ENCODE measurements around the gene TOGARAM2. TPM values are rescaled to one million over a fixed set of nuclear protein-coding genes. Genes with fewer than 3 reads are reported as not detected.

The TOGARAM2 gene
- total RNA-seq, 2 donors from 2014 or later, result 0.86 to 4.2 TPM

DNA sequence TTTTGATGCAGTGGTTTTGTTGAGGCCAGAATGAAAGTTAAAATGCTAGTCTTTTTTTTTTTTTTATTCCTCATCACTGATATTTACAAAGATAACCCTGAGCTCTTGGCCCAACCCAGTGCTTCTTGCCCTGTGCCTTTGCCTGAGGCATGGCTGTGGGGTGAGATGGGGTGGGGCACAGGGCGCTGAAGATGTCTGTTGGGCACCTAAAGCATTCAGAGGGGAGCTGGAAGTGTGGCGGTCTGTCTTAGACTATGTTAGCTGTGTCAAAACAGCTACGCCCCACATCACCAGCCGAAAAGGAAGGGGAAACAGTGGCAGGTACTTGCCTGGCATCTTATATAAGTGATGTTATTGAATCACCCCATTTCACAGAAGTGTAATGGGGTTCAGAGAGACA is 20.7 kb downstream of the TOGARAM2 start:
- Histone ChIP-seq H3K36me3 (ENCODE audit: control insufficient read depth, insufficient read depth, low read length) (no peaks in the 10 kb centered on the region), H3K4me3 (ENCODE audit: low read length) (no peak overlapping the region), H3K27ac (ENCODE audit: low read depth, low read length) (no peak overlapping the region), H3K27me3 (ENCODE audit: control insufficient read depth, insufficient read depth, low read length, poor library complexity, severe bottlenecking) (no peaks in the 10 kb centered on the region), H3K9me3 (ENCODE audit: control insufficient read depth, low read length) (no peaks in the 10 kb centered on the region), H3K9ac (ENCODE audit: extremely low read depth, low read length, poor library complexity, severe bottlenecking) (no peak overlapping the region), H3K4me1 (ENCODE audit: control insufficient read depth, insufficient read depth, low read length) (no peaks in the 10 kb centered on the region)
- 97 to 100% methylated on average over 2 to 4 of the region's 4 CpGs for WGBS, 2 experiments (ENCODE audit: insufficient coverage in 1 of 2, insufficient read length in 1 of 2)
- TF ChIP-seq, protein P1, sequence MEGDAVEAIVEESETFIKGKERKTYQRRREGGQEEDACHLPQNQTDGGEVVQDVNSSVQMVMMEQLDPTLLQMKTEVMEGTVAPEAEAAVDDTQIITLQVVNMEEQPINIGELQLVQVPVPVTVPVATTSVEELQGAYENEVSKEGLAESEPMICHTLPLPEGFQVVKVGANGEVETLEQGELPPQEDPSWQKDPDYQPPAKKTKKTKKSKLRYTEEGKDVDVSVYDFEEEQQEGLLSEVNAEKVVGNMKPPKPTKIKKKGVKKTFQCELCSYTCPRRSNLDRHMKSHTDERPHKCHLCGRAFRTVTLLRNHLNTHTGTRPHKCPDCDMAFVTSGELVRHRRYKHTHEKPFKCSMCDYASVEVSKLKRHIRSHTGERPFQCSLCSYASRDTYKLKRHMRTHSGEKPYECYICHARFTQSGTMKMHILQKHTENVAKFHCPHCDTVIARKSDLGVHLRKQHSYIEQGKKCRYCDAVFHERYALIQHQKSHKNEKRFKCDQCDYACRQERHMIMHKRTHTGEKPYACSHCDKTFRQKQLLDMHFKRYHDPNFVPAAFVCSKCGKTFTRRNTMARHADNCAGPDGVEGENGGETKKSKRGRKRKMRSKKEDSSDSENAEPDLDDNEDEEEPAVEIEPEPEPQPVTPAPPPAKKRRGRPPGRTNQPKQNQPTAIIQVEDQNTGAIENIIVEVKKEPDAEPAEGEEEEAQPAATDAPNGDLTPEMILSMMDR (conservative IDR thresholded peaks at IDR 0.05), result no peak
- H3K27ac Mint-ChIP-seq, result no peak overlapping the region
- no peaks in the 10 kb centered on the region for H3K36me3 Mint-ChIP-seq (ENCODE audit: low read depth)
- H3K27me3 Mint-ChIP-seq (ENCODE audit: insufficient read depth), result no peaks in the 10 kb centered on the region
- peaks cover 22% of the 10 kb centered on the region for H3K4me1 Mint-ChIP-seq
- H3K9me3 Mint-ChIP-seq, result no peaks in the 10 kb centered on the region
- no peak overlapping the region for H3K4me3 Mint-ChIP-seq
- no peak for DNase-seq

DNA sequence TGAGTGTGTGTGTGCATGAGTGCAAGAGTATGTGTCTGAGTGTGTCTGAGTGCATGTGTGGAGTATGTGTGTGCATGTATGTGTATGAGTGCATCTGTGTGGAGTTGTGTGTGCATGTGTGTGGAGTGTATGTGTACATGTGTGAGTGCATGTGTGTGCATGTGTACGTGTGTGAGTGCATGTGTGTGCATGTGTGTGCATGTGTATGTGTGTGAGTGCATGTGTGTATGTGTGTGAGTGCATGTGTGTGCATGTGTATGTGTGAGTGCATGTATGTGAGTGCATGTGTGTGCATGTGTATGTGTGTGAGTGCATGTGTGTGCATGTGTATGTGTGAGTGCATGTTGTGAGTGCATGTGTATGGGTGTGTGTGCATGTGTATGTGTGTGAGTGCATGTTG is 23.7 kb downstream of the TOGARAM2 start:
- no peak for DNase-seq
- Histone ChIP-seq H3K36me3 (ENCODE audit: control insufficient read depth, insufficient read depth, low read length) (no peaks in the 10 kb centered on the region), H3K27ac (ENCODE audit: low read depth, low read length) (no peak overlapping the region), H3K4me3 (ENCODE audit: low read length) (no peak overlapping the region), H3K9ac (ENCODE audit: extremely low read depth, low read length, poor library complexity, severe bottlenecking) (no peak overlapping the region), H3K4me1 (ENCODE audit: control insufficient read depth, insufficient read depth, low read length) (no peaks in the 10 kb centered on the region), H3K9me3 (ENCODE audit: control insufficient read depth, low read length) (no peaks in the 10 kb centered on the region), H3K27me3 (ENCODE audit: control insufficient read depth, insufficient read depth, low read length, poor library complexity, severe bottlenecking) (no peaks in the 10 kb centered on the region)
- Mint-ChIP-seq H3K4me1 (peaks cover 4% of the 10 kb centered on the region), H3K4me3 (no peak overlapping the region), H3K27ac (no peak overlapping the region), H3K27me3 (ENCODE audit: insufficient read depth) (no peaks in the 10 kb centered on the region), H3K9me3 (no peaks in the 10 kb centered on the region), H3K36me3 (ENCODE audit: low read depth) (no peaks in the 10 kb centered on the region)
- WGBS, 2 experiments (ENCODE audit: insufficient coverage in 1 of 2, insufficient read length in 1 of 2), result 40 to 67% methylated on average over 1 of the region's 1 CpG
- TF ChIP-seq, protein P1 (conservative IDR thresholded peaks at IDR 0.05), result no peak

DNA sequence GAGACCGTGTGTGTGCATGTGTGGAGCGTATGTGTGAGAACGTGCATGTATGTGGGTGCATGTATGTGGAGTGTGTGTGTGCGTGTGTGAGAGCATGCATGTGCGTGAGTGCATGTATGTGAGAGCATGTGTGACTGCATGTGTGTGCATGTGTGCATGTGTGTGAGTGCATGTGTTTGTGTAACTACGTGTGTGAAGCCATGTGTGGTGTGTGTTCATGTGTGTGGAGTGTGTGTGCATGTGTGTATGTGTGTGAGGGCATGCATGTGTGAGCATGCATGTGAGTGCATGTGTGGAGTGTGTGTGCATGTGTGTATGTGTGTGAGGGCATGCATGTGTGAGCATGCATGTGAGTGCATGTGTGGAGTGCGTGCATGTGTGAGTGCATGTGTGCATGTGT is 24.2 kb downstream of the TOGARAM2 start:
- no peaks in the 10 kb centered on the region for H3K9me3 Mint-ChIP-seq
- WGBS, 2 experiments (ENCODE audit: insufficient coverage in 1 of 2, insufficient read length in 1 of 2), result 82 to 88% methylated on average over 3 to 7 of the region's 7 CpGs
- TF ChIP-seq, protein P1 (conservative IDR thresholded peaks at IDR 0.05), result no peak

More for the DNA sequence above, 24.2 kb downstream of the TOGARAM2 start:
- H3K27me3 Mint-ChIP-seq (ENCODE audit: insufficient read depth), result no peaks in the 10 kb centered on the region
- Histone ChIP-seq H3K27me3 (ENCODE audit: control insufficient read depth, insufficient read depth, low read length, poor library complexity, severe bottlenecking) (no peaks in the 10 kb centered on the region), H3K27ac (ENCODE audit: low read depth, low read length) (no peak overlapping the region), H3K9ac (ENCODE audit: extremely low read depth, low read length, poor library complexity, severe bottlenecking) (no peak overlapping the region), H3K4me1 (ENCODE audit: control insufficient read depth, insufficient read depth, low read length) (no peaks in the 10 kb centered on the region), H3K4me3 (ENCODE audit: low read length) (no peak overlapping the region), H3K36me3 (ENCODE audit: control insufficient read depth, insufficient read depth, low read length) (no peaks in the 10 kb centered on the region), H3K9me3 (ENCODE audit: control insufficient read depth, low read length) (no peaks in the 10 kb centered on the region)
- peaks cover 6% of the 10 kb centered on the region for H3K4me1 Mint-ChIP-seq
- H3K36me3 Mint-ChIP-seq (ENCODE audit: low read depth), result no peaks in the 10 kb centered on the region
- DNase-seq, result no peak
- H3K4me3 Mint-ChIP-seq, result no peak overlapping the region
- no peak overlapping the region for H3K27ac Mint-ChIP-seq

All from endodermal cell (in vitro differentiated cells).